ENCODE measurements around the gene GBP2. TPM values are rescaled to one million over a fixed set of nuclear protein-coding genes. Genes with fewer than 3 reads are reported as not detected.

Gene GBP2
- total and polyA plus RNA-seq, 2 of the 4 experiments (the other 2 are of a cell fraction), result 8.2 to 17.7 TPM

DNA sequence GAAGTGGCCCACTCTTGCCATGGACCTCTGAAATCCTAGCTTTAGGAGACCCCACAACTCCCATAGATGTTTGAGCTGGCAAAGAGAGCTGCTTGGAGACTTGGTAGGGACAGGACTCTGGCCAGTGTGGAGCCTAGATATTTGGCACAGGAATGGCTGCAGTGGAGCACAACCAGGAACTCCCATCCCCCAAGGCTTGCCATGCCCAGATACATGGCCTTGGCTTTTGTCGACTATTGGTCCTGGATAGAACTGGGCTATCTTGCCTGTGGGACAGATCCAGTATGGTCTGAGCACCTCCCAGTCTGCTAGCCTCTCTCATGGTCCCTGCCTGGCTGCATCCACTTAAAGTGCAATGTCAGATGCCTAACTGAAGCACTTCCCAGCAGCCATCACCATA, 7.8 kb upstream of the GBP2 start:
- DNase-seq (no peak), ATAC-seq (ENCODE audit: low read depth) (no peak)
- H4K91ac ChIP-seq (ENCODE audit: insufficient read depth, low read depth, low read length), result no peak overlapping the region
- no peaks in the 10 kb centered on the region for H3K79me1 ChIP-seq (ENCODE audit: low read depth in 1 of 2, low read length in 2 of 2)
- no peak overlapping the region for H3K4ac ChIP-seq (ENCODE audit: low read depth, low read length)
- no peak overlapping the region for H2AK5ac ChIP-seq (ENCODE audit: low read depth, low read length)
- no peak overlapping the region for H3K14ac ChIP-seq (replicated peaks; ENCODE audit: low read depth, low read length)
- WGBS, 2 experiments (ENCODE audit: extremely low coverage in 2 of 2, insufficient read length in 1 of 2), result no CpG with 5 or more reads among the region's 1 CpG
- no peak overlapping the region for H2BK20ac ChIP-seq (ENCODE audit: low read depth, low read length)
- H3K4me2 ChIP-seq (ENCODE audit: low read depth, low read length), result no peak overlapping the region
- no peak overlapping the region for H3K56ac ChIP-seq (ENCODE audit: extremely low read depth, insufficient read depth, low read length)
- H3K9me3 ChIP-seq (ENCODE audit: control insufficient read depth, insufficient read depth, low read length), result no peaks in the 10 kb centered on the region
- in situ Hi-C loops (cut with MboI; ENCODE audit: low sequenced_read_pairs), result no loop called here
- no peak overlapping the region for H2BK120ac ChIP-seq (ENCODE audit: low read depth, low read length)
- no peaks in the 10 kb centered on the region for H4K20me1 ChIP-seq (ENCODE audit: insufficient read depth, low read length)
- intact Hi-C loops (cut with micrococcal nuclease), result no loop called here
- H3K4me3 ChIP-seq (ENCODE audit: insufficient read depth, low read depth, low read length), result no peak overlapping the region
- ChIA-PET CTCF (interaction anchor here (0.6 to 0.8 kb wide), 2 partner anchors 24 to 48 kb away, joined by 3 to 4 read pairs; no protein-coding TSS in a partner anchor), POLR2A (ENCODE audit: unreplicated experiment) (no interaction called here)
- H2AK9ac ChIP-seq (replicated peaks; ENCODE audit: low read depth, low read length, poor library complexity), result no peak overlapping the region
- no peak overlapping the region for H3K23ac ChIP-seq (ENCODE audit: low read depth, low read length)
- BruUV-seq (replicated peaks), result no TSS peak
- dilution Hi-C loops (cut with HindIII; ENCODE audit: low sequenced_read_pairs, unreplicated experiment), result no loop called here
- TF ChIP-seq MAZ (IDR thresholded peaks at IDR 0.05; ENCODE audit: borderline replicate concordance, low read depth, low read length), result no peak
- H4K8ac ChIP-seq (ENCODE audit: low read depth in 2 of 2, low read length in 2 of 2), result no peak overlapping the region
- no peak overlapping the region for H3K18ac ChIP-seq (ENCODE audit: low read depth, low read length)
- H3K9ac ChIP-seq (ENCODE audit: low read depth, low read length), result no peak overlapping the region
- no peaks in the 10 kb centered on the region for H3K36me3 ChIP-seq (ENCODE audit: control insufficient read depth, insufficient read depth, low read length)
- H2BK15ac ChIP-seq (ENCODE audit: low read depth, low read length), result no peak overlapping the region
- no peak overlapping the region for H3K27ac ChIP-seq (ENCODE audit: insufficient read depth, low read length)
- H2BK5ac ChIP-seq (ENCODE audit: low read depth, low read length, poor library complexity, severe bottlenecking), result no peak overlapping the region
- no peak overlapping the region for H4K5ac ChIP-seq (ENCODE audit: low read depth, low read length)
- no peaks in the 10 kb centered on the region for H3K9me1 ChIP-seq (ENCODE audit: insufficient read depth, low read length)
- H3K4me1 ChIP-seq (ENCODE audit: control insufficient read depth, insufficient read depth, low read length), result peaks cover 1% of the 10 kb centered on the region; the same call in 1 of the 2 replicates
- H2AFZ ChIP-seq (replicated peaks; ENCODE audit: low read length, poor library complexity), result no peak overlapping the region
- H3K27me3 ChIP-seq (ENCODE audit: control insufficient read depth, insufficient read depth, low read length), result peaks cover 1% of the 10 kb centered on the region; the same call in 1 of the 2 replicates

Data from IMR-90 (cell line).